Gastrocnemius medialis (tissue), 4 donors: ENCODE results near the gene STARD3.

Experiments used
- CTCF ChIP-seq, 5 experiments: fragments of 450-650 bp in 3 of 5; fragments of 200-600 bp in 2 of 5; sonication (generic) in 2 of 5; IDR thresholded peaks in 4 of 5; conservative IDR thresholded peaks in 1 of 5; 1 replicate in 4 of 5; 2 replicates in 1 of 5; pipeline ENCODE4 v1.5.1; 2016 to 2019; ENCODE audit warnings: antibody characterized with exemption in 5 of 5, mild to moderate bottlenecking in 3 of 5, moderate library complexity in 3 of 5
- POLR2A ChIP-seq, 2 donors: fragments of 450-650 bp; IDR thresholded peaks; one replicate each; pipeline ENCODE4 v1.6.1; 2017; ENCODE audit warnings: antibody characterized with exemption in 2 of 2, mild to moderate bottlenecking in 2 of 2, moderate library complexity in 2 of 2

DNA sequence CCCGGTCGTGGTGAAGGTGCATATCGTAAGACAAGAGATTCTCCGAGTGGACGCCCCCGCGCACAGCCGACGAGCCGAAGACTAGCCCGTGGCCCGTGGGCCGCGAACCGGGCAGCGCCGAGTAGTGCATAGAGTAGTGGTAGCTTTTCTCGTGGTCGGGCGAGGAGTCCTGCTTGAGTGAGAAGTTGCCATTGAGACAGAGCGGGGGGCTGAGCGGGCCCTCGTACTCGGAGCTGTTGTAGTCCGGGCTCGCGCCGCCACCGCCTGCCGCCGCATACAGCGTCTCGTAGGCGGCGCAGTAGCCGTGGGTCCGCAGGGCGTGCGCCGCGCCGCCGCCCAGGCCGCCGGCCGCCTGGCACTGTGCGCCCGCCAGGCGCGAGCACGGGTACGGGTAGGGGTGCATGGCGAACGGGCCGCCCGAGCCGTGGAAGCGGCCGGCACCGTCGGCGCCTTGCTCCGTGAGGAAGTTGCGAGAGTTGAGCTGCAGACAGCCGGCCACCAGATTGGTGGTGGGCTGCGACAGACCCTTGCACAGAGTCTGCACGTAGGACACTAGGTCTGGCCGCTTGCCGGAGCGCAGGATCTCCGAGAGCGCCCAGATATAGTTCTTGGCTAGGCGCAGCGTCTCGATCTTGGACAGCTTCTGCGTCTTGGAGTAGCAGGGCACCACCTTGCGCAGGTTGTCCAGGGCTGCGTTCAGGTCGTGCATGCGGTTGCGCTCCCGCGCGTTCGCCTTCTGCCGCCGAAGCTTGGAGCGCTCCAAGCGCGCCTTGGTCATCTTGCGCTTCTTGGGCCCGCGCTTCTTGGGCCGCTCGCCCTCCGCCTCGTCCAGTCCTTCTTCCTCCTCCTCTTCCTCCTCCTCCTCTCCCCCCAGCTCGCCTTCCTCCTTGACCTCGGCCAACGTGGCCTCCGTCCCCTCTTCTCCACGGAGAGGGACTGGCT is 31.2 kb upstream of the STARD3 start:
- no peak for TF ChIP-seq CTCF (IDR thresholded peaks at IDR 0.05 in 4 of 5, conservative IDR thresholded peaks at IDR 0.05 in 1 of 5)
- no peak for TF ChIP-seq POLR2A (IDR thresholded peaks at IDR 0.05)
